HG03342 (cell line): ENCODE results near the gene SNRPD2.
"Not testable (repeated sequence)": the region's sequence is repeated elsewhere in the genome, so short reads cannot be mapped to it uniquely, and the experiment has no call there.

Experiments used
- ATAC-seq: cut with Tn5 transposase; IDR thresholded peaks from one replicate; pipeline ENCODE4 v1.9.1; 2021; ENCODE audit warnings: mild to moderate bottlenecking, moderate library complexity; ENCODE audit not compliant: unreplicated experiment

The SNRPD2 gene

GRCh38 chr19:45691516-45692186, at the start of gene SNRPD2:
TSS of gene SNRPD2 (minus strand) at chr19:45691953. CDS start at chr19:45691888, 65 bp downstream.
- ATAC-seq = peak; percentile 53

DNA sequence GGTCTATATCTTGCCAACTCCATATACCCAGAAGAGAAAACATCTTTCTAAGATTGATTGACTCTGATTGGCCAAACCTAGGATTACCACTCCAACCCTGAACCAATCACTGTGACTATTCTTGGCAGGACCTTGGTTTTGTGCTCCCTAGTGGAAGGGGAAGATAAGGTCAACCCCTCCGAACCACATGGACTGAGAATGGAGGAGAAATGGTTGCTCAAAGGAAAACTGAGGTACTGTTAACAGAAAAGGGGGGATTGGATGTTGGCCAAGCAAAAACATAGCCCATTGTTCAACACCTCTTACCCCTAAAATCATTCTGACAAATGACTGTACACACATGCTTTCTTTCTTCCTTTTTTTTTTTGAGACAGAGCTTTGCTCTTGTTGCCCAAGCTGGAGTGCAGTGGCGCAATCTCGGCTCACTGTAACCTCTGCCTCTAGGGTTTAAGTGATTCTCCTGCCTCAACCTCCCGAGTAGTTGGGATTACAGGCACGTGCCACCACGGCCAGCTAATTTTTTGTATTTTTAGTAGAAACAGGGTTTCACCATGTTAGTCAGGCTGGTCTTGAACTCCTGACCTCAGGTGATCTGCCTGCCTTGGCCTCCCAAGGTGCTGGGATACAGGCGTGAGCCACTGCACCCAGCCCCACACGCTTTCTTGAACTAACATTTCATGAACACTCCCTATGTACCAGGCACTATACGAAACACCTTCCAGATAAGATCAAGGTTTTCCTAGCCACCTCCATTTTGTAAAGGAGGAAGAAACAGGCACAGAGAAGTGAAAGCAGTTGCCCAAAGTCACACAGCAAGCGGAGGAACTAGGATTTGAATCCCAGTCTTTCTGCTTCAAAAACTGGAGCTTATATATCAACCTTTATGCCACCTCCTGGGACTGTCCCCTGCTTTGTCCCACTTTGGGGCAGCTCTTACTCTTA, 48.0 kb upstream of the SNRPD2 start:
- ATAC-seq = no peak

- ATAC-seq = no peak
Measured at GRCh38 chr19:45733160-45733810, 41.5 kb upstream of the SNRPD2 start, which contains the start of gene MEIOSIN. TSS of gene MEIOSIN (plus strand) at chr19:45733439. CDS start at chr19:45735377, 1,938 bp downstream.

DNA sequence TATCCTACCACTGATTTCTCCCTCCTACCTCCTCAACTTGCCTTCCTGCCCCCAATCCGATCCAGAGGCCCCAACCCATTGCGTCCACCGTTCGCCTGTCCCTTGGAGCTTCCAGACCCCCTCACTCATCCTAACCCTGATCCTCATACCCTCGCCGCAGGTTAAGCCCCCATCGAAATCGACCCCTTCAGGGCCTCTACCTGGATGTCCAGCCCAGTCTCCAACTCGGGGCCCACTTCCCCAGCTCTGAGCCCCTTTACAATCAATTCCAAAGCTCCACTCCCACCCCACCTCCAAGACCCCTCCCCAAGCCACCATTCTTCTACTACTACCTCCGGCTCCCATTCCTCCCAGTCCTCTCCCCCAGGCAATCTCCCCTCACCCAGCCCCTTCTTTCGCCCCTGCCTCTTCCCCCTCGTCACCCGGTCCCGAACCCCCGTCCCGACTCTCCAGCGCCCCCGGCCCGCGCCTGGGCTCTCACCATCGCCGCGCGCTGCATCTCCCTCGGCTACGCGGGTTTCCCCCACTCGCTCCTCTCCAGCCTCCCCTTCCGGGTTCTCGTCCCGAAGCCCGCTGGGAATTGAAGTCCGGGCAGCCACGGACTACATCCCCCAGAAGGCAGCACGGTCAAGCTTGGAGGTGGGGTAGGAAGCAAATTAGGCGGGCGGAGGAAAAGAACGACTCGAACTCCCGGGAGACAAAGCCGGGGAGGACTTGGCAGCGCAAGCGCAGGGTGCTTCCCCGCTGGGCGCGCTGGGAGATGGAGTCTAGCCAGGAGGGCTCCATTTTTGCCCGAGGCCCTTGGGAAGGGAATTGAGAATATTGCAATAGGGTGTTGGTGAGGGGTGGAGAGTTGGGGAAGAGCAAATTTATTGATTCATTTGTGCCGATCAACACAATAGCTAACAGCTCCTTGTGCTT, 38.9 kb upstream of the SNRPD2 start, which contains the start of gene FBXO46:
TSS of gene FBXO46 (minus strand) at position 529 of the 921 bp plus-strand sequence. CDS start 17,401 bp downstream, outside the sequence.
- ATAC-seq = peak; percentile 82

- no peak for ATAC-seq
Measured at GRCh38 chr19:45729800-45730290, 38.1 kb upstream of the SNRPD2 start.

- ATAC-seq = not testable (repeated sequence)
Measured at GRCh38 chr19:45728683-45729082, 36.9 kb upstream of the SNRPD2 start.

GRCh38 chr19:45720065-45720464, 28.3 kb upstream of the SNRPD2 start:
- ATAC-seq = not testable (repeated sequence)

DNA sequence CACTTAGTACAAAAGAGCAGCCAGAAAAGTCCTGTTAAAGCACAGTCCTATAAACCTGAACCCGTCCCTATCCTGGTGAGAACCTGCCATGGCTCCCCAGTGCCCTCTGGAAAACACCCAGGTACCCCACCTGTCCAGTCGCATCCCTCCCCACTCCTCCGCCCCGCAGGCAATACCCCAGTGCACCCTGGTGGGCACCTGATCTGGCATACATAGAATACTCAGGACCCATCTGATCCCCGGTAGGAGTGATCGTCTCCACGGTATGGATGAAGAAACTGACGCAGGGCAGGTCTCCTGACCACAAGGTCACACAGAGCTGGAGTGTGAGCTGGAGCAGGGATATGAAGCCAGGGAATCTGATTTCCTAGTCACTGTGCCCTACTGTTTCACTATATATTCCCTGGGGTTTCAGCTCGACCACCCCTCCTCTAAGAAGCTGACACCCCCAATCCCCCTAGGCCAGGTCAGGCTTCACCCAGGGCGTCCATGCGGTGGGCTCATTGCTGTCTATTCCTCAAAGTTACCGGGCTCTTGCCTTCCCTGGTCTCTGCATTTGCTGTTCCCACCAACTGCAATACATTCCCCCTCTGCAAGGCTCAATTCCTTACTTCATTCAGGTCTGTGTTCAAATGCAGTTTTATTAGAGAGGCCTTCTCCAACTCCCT, 26.4 kb upstream of the SNRPD2 start:
- no peak for ATAC-seq

GRCh38 chr19:45717131-45717982, 25.6 kb upstream of the SNRPD2 start:
- ATAC-seq = peak; percentile 94

DNA sequence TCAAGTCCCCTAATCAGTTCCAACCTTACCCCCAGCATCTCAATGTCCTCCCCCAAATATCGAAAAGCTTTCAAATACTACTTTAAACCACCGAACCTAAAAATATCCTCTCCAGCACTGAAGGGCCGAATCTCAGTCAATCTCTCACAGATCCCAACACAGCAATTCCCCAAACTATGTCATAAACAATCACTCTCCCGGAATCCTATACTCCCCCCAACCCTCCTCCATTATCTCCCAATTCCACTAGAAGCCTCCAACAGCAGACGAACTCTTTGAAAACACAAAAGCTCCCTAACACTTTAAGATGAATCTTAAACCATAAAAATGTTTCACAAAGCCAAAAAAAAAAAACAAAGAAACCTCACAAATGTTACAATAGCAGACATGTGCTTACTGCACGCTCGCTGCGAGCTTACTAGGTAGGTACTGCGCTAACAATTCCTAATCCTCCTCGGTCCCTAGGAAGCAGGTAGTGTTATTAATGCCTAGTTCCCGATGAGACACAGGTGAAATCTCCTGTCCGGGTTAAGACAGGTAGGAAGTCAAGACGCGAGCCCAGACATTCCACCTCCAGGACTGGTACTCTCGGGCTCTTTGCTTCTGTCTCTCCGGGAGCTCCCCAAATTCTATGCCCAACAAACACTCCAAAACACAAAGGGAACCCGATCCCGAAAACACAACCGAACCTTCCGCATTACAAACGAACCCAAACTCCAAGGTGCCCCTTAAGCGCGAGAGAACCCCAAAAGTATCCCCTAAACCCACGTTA, 24.8 kb upstream of the SNRPD2 start:
- ATAC-seq = no peak

DNA sequence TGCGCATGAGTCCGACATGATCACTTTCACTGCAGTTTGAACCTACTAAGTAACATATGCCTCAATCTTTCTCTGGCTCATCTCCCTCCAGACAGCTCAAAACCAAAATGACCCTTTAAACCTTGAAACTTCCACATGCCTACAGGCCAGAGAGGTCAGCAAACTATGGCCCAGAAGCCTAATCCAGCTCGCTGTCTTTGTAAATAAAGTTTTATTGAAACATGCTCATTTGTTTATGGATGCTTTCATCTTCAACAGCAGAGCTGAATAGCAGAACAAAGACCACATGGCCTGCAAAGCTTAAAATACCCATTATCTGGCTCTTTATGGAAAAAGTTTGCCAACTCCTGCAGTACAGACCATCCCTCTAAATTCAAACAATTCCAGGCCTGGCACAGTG, 23.4 kb upstream of the SNRPD2 start:
- ATAC-seq = no peak

- ATAC-seq = no peak
Measured at GRCh38 chr19:45713141-45713540, 21.4 kb upstream of the SNRPD2 start.

DNA sequence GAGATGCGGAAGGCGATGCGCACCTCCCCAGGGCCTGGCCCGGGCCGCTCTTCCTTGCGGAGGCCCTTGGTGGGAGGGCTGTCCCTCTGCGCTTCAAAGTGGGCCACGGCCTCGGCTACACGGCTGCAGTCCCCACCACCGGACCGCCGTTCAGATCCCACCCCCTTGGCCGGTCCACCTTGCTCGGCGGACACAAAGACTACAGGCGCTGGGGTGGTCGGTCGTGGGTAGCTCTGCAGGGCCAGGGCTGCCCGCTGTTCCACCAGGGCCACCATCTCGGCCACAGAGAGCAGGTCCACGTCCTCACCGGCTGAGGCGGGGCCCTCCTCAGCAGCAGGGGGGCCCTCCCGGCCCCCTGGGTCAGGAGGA, 20.9 kb upstream of the SNRPD2 start:
- no peak for ATAC-seq

DNA sequence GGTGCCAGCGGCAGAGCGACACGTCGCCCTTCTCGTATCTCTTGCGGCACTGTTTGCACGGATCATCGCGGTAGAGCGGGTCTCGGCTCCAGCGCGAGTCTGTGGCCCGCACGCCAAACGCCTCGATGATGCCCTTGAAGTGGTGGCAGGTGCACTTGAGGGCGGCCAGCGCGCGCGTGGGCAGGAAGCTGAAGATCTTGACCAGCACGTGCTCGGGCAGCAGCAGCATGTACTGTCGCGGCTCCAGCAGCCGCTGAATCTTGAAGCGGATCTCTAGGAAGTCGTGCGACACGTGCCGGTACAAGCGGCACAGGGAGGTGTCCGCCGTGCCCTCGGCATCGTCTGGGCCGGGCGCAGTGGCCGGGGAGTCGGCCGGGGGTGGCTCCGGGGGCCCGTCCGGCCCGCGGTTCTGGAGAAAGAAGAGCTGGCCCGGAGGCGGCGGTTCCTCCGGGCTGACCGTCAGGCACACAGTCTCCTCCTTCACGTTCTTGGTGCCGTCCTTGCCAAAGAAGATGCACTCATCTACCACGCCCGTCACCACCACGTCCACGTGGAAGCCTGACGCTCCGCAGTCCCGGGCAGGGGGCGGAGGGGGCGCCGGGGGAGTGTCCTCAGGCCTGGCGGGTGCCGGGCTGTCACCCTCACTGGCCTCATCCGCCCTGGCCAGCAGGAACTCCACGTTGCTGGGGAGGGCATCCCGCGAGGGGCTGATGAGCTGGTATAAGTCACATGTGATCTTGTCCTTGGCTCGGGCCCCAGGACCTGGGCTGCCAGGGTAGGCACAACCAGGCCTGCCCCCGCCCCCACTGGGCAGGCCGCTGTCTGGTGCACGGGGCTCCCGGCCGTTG, 20.3 kb upstream of the SNRPD2 start:
- ATAC-seq = no peak

DNA sequence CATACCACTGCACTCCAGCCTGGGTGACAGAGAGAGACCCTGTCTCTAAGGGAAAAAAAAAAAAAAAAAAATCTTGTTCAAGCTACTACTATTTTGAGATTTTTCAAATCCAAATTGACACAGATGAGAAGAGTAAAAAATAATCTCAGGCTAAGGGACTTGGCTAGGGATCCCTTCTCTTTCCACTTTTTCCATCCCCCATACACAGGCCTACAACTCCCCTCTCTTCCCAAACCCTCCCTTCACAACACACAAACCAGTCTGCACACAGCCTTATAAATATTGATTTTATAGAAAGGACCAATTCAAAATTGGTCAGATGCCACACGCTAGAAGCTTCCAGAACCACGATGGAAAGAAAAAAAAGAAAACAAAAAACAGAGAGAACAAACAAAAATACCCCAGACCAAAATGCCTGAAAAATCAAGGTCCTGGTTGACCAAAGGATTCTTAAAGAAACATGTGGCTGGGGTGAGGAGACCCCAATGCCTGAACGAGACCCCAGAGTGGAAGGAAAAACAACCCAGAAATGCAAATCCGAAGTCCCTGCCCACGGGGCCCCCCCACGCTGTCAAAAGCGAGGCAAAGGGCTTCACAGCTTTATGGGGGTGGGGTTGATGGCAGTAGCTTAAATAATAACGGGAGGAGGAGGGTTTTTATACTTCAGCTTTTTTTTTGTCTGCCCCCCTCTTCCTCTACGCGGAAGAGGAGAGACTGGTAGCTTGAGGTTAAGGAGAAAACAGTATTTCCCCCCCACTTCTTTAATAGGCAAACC, 18.8 kb upstream of the SNRPD2 start:
- ATAC-seq = no peak
